CD4-positive, alpha-beta T cell (primary cell): ENCODE data around the gene FUT6. TPM values are rescaled to one million over a fixed set of nuclear protein-coding genes. Genes with fewer than 3 reads are reported as not detected.

Experiments used
- ATAC-seq: fragments of 200-7000 bp; cut with Tn5 transposase; one replicate; pipeline ENCODE4 v1.10.0; 2022; ENCODE audit warnings: mild to moderate bottlenecking; ENCODE audit not compliant: poor library complexity
- CTCF ChIA-PET: fragments of 350-600 bp; sonication (Branson Sonifier 250); formaldehyde crosslinking; loops from one replicate; lab custom pipeline; 2021; ENCODE audit warnings: antibody characterized with exemption, inconsistent platforms; lab: Charles Lee
- POLR2A ChIA-PET: fragments of 350-600 bp; sonication (Branson Sonifier 250); formaldehyde crosslinking; loops from one replicate; lab custom pipeline; 2021; ENCODE audit warnings: antibody characterized with exemption, inconsistent platforms; lab: Charles Lee
- DNase-seq, 14 experiments: peaks; one replicate each; pipeline ENCODE4 v3.0.0-alpha.2; 2013 to 2020; ENCODE audit warnings: mixed read lengths in 2 of 14
- H3K27ac ChIP-seq, 2 donors: one replicate each; pipeline versions ENCODE4 v1.5.1 to v1.7.0; 2013; ENCODE audit warnings: low read length in 2 of 2, low read depth in 1 of 2, mild to moderate bottlenecking in 1 of 2
- H3K27me3 ChIP-seq, 2 experiments: 1 replicate in 1 of 2; 2 replicates in 1 of 2; pipeline versions ENCODE4 v1.6.1 to v1.7.0; 2013; ENCODE audit warnings: low read length in 2 of 2, control low read depth in 1 of 2, mild to moderate bottlenecking in 1 of 2, moderate library complexity in 1 of 2; ENCODE audit not compliant: insufficient read depth in 2 of 2, control insufficient read depth in 1 of 2
- H3K36me3 ChIP-seq: one replicate; pipeline ENCODE4 v1.6.1; 2013; ENCODE audit warnings: low read length, control low read depth; ENCODE audit not compliant: insufficient read depth
- H3K4me1 ChIP-seq: one replicate; pipeline ENCODE4 v1.6.1; 2013; ENCODE audit warnings: low read length, control low read depth; ENCODE audit not compliant: insufficient read depth
- H3K4me3 ChIP-seq: one replicate; pipeline ENCODE4 v1.5.1; 2013; ENCODE audit warnings: mild to moderate bottlenecking, low read length, moderate library complexity
- H3K9me3 ChIP-seq, 2 experiments: 1 replicate in 1 of 2; 2 replicates in 1 of 2; pipeline versions ENCODE4 v1.6.1 to v1.7.0; 2013; ENCODE audit warnings: low read length in 2 of 2, mild to moderate bottlenecking in 2 of 2, control low read depth in 1 of 2, moderate library complexity in 1 of 2; ENCODE audit not compliant: control insufficient read depth in 1 of 2, insufficient read depth in 1 of 2
- H3K27ac Mint-ChIP-seq: one replicate; pipeline ENCODE4 v1.8.0; 2020; ENCODE audit warnings: mixed read lengths
- H3K27me3 Mint-ChIP-seq: one replicate; pipeline ENCODE4 v1.8.0; 2021; ENCODE audit warnings: mixed read lengths
- H3K36me3 Mint-ChIP-seq: one replicate; pipeline ENCODE4 v1.8.0; 2021; ENCODE audit warnings: low read depth, mixed read lengths
- H3K4me1 Mint-ChIP-seq: one replicate; pipeline ENCODE4 v1.8.0; 2021; ENCODE audit warnings: low read depth, mixed read lengths
- H3K4me3 Mint-ChIP-seq: one replicate; pipeline ENCODE4 v1.8.0; 2020; ENCODE audit warnings: mild to moderate bottlenecking, mixed read lengths
- H3K9me3 Mint-ChIP-seq: one replicate; pipeline ENCODE4 v1.8.0; 2020; ENCODE audit warnings: mixed read lengths
- CTCF ChIP-seq: fragments of 200-600 bp; IDR thresholded peaks from one replicate; pipeline ENCODE4 v1.8.0; 2022; ENCODE audit warnings: antibody characterized with exemption, mild to moderate bottlenecking
- intact Hi-C, 2 experiments: fragments of 100-400 bp; cut with DNase I in 1 of 2; cut with micrococcal nuclease in 1 of 2; formaldehyde crosslinking; loops; one replicate each; pipeline versions ENCODE4 v1.15.1 to v1.9.0; 2023 to 2025; cut with DNase I, micrococcal nuclease
- total RNA-seq, 174 experiments: library from RNA in 2 of 174; stranded (reverse) in 2 of 174; gene quantifications; one replicate each; pipeline ENCODE4 v1.2.3 and lab custom pipeline; 2021 to 2026

Gene FUT6
- total RNA-seq, 2 experiments from 2014 or later, result 0.17 TPM; not detected in 1

- no peak overlapping the region for H3K27ac Mint-ChIP-seq
- POLR2A ChIA-PET, result no interaction called here
Observed at GRCh38 chr19:5795382-5795919, 44.1 kb downstream of the FUT6 start.

GRCh38 chr19:5793188-5793587 is 46.3 kb downstream of the FUT6 start:
- no peaks in the 10 kb centered on the region for H3K9me3 Mint-ChIP-seq
- intact Hi-C loops, result loop anchor here (2.0 to 5.0 kb wide), 4 partner anchors 34 to 171 kb away; partner anchors contain the start of genes NDUFA11 (in 1 of the 2), RPL36 (in 1 of the 2), SAFB (in 1 of the 2) and SAFB2 (in 1 of the 2)
- Histone ChIP-seq H3K9me3 (no peaks in the 10 kb centered on the region), H3K4me1 (peaks cover 26% of the 10 kb centered on the region), H3K27me3 (no peaks in the 10 kb centered on the region), H3K27ac (no peak overlapping the region), H3K36me3 (peaks cover 19% of the 10 kb centered on the region), H3K4me3 (no peak overlapping the region)
- H3K4me3 Mint-ChIP-seq, result no peak overlapping the region
- ATAC-seq, result no peak
- H3K36me3 Mint-ChIP-seq, result peaks cover 25% of the 10 kb centered on the region
- DNase-seq, result no peak
- ChIA-PET CTCF (interaction anchor here (0.7 to 6.2 kb wide), 3 partner anchors 11 to 164 kb away, joined by 3 to 37 read pairs (median 4); partner anchors contain the start of gene NRTN), POLR2A (interaction anchor here (1.7 kb wide), 1 partner anchor 103 kb away, joined by 5 read pairs; the partner anchor contains the start of gene RPL36)
- peaks cover 15% of the 10 kb centered on the region for H3K4me1 Mint-ChIP-seq
- peak overlapping the region; percentile 51 for H3K27ac Mint-ChIP-seq
- no peaks in the 10 kb centered on the region for H3K27me3 Mint-ChIP-seq
- no peak for TF ChIP-seq CTCF

More at GRCh38 chr19:5795382-5795919, 44.1 kb downstream of the FUT6 start:
- Mint-ChIP-seq H3K4me3 (no peak overlapping the region), H3K27me3 (peaks cover 11% of the 10 kb centered on the region), H3K4me1 (peaks cover 7% of the 10 kb centered on the region), H3K9me3 (no peaks in the 10 kb centered on the region), H3K36me3 (peaks cover 8% of the 10 kb centered on the region)
- H3K9me3 ChIP-seq, result peaks cover 0 to 2% of the 10 kb centered on the region in 2 experiments
- ATAC-seq (no peak), DNase-seq (no peak)
- H3K4me3 ChIP-seq, result no peak overlapping the region
- intact Hi-C loops, result no loop called here
- CTCF ChIA-PET, result interaction anchor here (6.2 kb wide), 1 partner anchor 9 kb away, joined by 37 read pairs; the partner anchor contains the start of gene NRTN
- H3K27ac ChIP-seq, result no peak overlapping the region
- H3K4me1 ChIP-seq, result peaks cover 17% of the 10 kb centered on the region
- no peaks in the 10 kb centered on the region for H3K36me3 ChIP-seq
- H3K27me3 ChIP-seq, result peaks cover 8 to 9% of the 10 kb centered on the region in 2 experiments
- TF ChIP-seq CTCF, result no peak

GRCh38 chr19:5792224-5792623 is 47.3 kb downstream of the FUT6 start:
- Mint-ChIP-seq H3K4me1 (peaks cover 15% of the 10 kb centered on the region), H3K9me3 (no peaks in the 10 kb centered on the region), H3K4me3 (no peak overlapping the region), H3K36me3 (peaks cover 29% of the 10 kb centered on the region), H3K27me3 (no peaks in the 10 kb centered on the region), H3K27ac (peak overlapping the region; percentile 30)
- peaks cover 28% of the 10 kb centered on the region for H3K36me3 ChIP-seq
- H3K4me1 ChIP-seq, result peaks cover 26% of the 10 kb centered on the region
- no peaks in the 10 kb centered on the region for H3K9me3 ChIP-seq
- ChIA-PET CTCF (interaction anchor here (6.2 kb wide), 1 partner anchor 12 kb away, joined by 37 read pairs; the partner anchor contains the start of gene NRTN), POLR2A (interaction anchor here (1.7 to 3.6 kb wide), 4 partner anchors 12 to 112 kb away, joined by 5 to 23 read pairs (median 16); partner anchors contain the start of genes CATSPERD, LONP1, NDUFA11 and RPL36)
- DNase-seq (peak in 1 of 14 experiments; percentile 28), ATAC-seq (no peak)
- no peak overlapping the region for H3K27ac ChIP-seq
- intact Hi-C loops, result loop anchor here (2.0 to 5.0 kb wide), 4 partner anchors 35 to 170 kb away; partner anchors contain the start of genes NDUFA11 (in 1 of the 2), RPL36 (in 1 of the 2), SAFB (in 1 of the 2) and SAFB2 (in 1 of the 2)
- no peak overlapping the region for H3K4me3 ChIP-seq
- H3K27me3 ChIP-seq, result no peaks in the 10 kb centered on the region
- TF ChIP-seq CTCF, result no peak
